GM12891 (cell line): Measurements from ENCODE around the gene PLCL1.

ENCODE experiments used
- DNase-seq: peaks from one replicate; pipeline ENCODE4 v3.0.0; 2011; ENCODE audit warnings: low spot score; ENCODE audit not compliant: insufficient read length
- FAIRE-seq: peaks from 2 replicates; lab custom pipeline; 2011; peaks lifted over from hg19 to GRCh38; lab: Jason Lieb, UNC
- PAX5 ChIP-seq: IDR thresholded peaks from 2 replicates; pipeline ENCODE4 v1.6.1; 2011; ENCODE audit warnings: low read length, moderate library complexity, mild to moderate bottlenecking; ENCODE audit not compliant: insufficient read depth, severe bottlenecking
- POLR2A ChIP-seq: IDR thresholded peaks from 2 replicates; pipeline ENCODE4 v1.6.1; 2011; ENCODE audit warnings: low read depth, low read length, control low read depth
- POLR2AphosphoS5 ChIP-seq: IDR thresholded peaks from 2 replicates; pipeline ENCODE4 v1.6.1; 2011; ENCODE audit warnings: low read depth, low read length, control low read depth
- POU2F2 ChIP-seq: IDR thresholded peaks from 2 replicates; pipeline ENCODE4 v1.6.1; 2011; ENCODE audit warnings: low read depth, mild to moderate bottlenecking, control low read depth, low read length, moderate library complexity
- SPI1 ChIP-seq: IDR thresholded peaks from 2 replicates; pipeline ENCODE4 v1.6.1; 2011; ENCODE audit warnings: low read depth, low read length, control low read depth
- TAF1 ChIP-seq: IDR thresholded peaks from 2 replicates; pipeline ENCODE4 v1.6.1; 2011; ENCODE audit warnings: low read depth, low read length, control low read depth

The PLCL1 gene

DNA sequence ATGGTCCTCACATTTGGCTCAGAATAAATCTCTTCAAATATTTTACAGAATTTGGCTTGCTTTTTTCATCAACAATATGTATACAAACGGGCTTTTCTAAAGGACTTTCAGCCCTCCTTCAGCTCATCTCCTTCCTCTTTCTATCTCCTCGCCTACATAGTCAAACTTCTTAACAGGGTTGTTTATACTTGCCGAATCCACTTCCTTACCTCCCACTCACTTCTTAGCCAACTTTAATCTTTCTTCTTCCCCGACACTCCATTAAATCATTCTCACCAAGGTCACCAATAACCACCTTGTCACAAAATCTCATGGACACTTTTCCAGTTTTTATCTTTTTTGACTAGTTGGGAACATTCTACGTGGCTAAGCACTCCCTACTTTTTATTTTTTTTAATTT, 325.2 kb downstream of the PLCL1 start:
- DNase-seq, result no peak
- TF ChIP-seq POLR2AphosphoS5, result no peak
- no peak for TF ChIP-seq POU2F2
- TF ChIP-seq SPI1, result no peak
- TF ChIP-seq TAF1, result no peak
- no peak for TF ChIP-seq POLR2A
- TF ChIP-seq PAX5, result no peak
- FAIRE-seq, result no peak

DNA sequence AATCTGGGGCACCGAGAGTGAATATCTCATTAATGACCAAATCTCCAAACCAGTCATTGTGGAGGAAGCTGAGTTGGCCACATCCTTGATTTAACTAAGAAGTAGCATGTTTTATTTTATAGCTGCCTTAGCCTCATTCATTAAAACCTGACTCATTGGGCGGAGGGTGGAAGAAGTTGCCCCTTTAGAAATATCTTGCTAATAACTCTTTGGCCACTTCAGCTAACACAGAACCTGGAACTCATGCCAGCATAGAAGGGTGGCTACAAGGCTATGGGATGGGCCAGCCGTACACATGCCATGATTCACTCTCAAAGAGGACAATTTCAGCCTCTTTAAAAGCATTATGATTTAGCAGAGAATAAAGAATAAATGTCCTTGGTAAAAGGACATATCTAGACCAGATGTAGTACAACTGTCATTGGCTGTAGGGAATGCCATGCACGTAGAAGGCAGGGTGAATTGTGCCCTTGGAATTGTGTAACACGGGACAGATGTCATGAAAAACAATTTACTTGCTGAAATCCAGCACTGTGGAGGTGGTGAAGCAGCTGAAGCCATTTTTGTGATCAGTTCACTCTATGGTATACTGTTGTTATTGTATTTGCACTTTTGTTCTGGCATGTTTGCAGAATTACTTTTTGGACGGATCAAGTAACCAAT, 330.0 kb downstream of the PLCL1 start:
- DNase-seq (no peak), FAIRE-seq (no peak)
- no peak for TF ChIP-seq POLR2A
- TF ChIP-seq POU2F2, result no peak
- TF ChIP-seq TAF1, result no peak
- TF ChIP-seq SPI1, result no peak
- no peak for TF ChIP-seq POLR2AphosphoS5
- TF ChIP-seq PAX5, result no peak

DNA sequence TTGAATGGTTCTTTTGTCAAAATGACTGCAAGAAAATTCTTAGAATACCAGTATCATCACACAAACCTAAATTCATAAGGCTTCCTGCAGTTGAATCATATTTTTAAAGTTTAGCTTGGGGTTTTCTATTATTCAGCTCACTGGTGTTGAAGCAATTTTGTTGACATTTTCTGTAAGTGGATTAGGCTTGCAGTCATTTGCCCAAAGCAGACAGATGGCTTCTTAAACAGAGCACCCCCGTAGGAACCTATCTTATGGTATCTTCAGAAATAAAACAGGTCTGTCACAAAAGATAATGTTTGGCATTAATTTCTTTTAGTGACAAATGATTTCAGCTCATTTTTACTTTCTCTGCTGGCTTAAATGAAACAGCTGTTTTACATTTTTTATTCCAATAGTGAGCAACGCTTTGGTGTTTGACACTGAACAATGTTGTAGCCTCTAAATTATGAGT, 331.1 kb downstream of the PLCL1 start:
- TF ChIP-seq POU2F2, result no peak
- no peak for TF ChIP-seq POLR2A
- TF ChIP-seq POLR2AphosphoS5, result no peak
- TF ChIP-seq TAF1, result no peak
- no peak for TF ChIP-seq SPI1
- TF ChIP-seq PAX5, result no peak

DNA sequence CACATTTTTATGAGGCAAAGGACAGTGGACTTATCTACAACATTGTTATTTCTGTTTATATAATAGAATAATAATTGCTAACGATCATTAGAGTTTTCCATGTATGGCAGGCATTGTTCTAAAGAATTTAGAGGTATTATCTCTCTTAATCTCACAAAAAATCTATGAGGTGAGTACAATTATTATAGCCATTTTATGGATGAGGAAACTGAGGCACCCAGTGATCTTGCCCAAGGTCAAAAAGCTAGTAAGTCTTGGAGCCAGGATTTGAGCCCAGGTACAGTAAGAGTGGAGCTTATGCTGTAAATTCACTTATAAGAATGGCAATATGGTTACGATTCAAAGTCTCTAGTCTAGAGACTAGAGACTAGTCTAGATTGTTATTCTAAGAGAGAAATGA, 331.7 kb downstream of the PLCL1 start:
- FAIRE-seq (no peak), DNase-seq (no peak)
- TF ChIP-seq SPI1 (no peak), POU2F2 (no peak), POLR2AphosphoS5 (no peak), POLR2A (no peak), PAX5 (no peak), TAF1 (no peak)

More for the DNA sequence above, 331.1 kb downstream of the PLCL1 start:
- FAIRE-seq (no peak), DNase-seq (no peak)

DNA sequence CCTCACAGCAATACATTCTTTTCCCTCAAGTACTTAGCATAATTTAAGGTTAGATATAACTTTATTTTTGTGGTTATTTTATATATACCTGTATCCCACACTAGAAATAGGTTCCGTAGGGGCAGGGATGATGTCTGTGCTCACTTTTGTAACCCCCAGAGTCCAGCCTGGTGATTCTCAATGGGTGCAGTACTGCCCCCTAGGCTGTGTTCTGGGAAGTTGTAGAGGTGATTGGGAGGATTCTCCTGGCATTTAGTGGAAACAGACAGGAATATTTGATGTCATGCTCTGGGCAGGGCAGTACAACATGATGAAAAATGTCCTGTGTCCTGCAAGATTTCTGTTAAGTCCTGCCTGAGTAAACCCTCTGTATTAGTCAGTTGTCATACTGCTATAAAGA, 333.3 kb downstream of the PLCL1 start:
- DNase-seq (no peak), FAIRE-seq (no peak)
- TF ChIP-seq POLR2A (no peak), PAX5 (no peak), POU2F2 (no peak), POLR2AphosphoS5 (no peak), TAF1 (no peak), SPI1 (no peak)

DNA sequence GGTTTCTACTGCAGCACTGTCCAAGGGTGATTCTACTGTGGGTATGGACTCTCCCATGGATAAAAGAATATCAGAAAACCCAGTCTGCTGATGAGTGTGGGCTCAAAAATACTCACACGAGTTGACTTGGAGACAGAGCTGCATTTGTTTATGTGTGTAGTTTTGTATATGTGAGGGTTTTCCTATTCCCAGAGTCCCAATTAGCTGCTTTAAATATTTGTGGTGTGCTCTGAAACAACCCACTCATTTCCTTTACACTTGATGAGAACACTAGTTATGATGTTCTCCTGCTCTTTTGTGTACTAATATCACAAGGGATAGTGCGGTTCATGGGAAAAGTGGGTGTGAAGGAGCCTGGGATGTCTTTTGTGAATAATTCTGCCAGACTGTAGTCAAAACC, 337.3 kb downstream of the PLCL1 start:
- no peak for DNase-seq
- TF ChIP-seq SPI1, result no peak
- no peak for TF ChIP-seq PAX5
- TF ChIP-seq POLR2AphosphoS5, result no peak
- FAIRE-seq, result no peak

DNA sequence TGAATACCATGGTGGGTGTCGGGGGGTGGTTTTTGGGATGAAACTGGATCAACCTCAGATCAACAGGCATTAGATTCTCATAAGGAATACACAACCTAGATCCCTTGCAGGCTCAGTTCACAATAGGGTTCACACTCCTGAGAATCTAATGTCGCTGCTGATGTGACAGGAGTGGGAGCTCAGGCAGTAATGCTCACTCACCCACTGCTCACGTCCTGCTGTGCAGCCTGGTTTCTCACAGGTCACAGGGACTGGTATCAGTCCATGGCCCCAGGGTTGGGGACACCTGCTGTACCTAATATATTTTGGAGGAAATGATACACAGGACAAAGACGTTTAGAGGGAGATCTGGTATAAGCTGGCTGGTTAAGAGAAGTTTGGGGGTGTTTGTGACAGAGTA, 338.8 kb downstream of the PLCL1 start:
- TF ChIP-seq POLR2A (no peak), TAF1 (no peak), POU2F2 (no peak), SPI1 (no peak), PAX5 (no peak), POLR2AphosphoS5 (no peak)
- no peak for DNase-seq
- FAIRE-seq, result no peak

DNA sequence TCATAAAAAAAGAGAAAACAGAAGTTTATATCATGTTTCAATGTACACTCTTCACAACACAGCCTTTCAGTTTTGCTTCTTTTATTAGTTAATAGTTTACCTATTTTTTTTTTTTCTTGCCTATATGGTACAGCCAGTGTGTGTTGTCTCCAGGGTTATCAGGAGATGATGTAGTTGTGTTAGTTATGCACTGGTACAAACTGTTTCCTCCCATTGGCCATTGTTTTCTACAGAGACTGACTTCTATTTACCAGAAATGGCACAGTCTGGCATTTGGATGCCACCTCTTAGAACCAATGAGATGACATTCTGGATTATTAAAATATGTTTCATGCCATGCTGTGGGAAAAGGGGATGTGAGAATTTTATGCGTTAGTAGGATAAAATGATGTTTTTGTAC, 339.4 kb downstream of the PLCL1 start:
- DNase-seq, result no peak
- TF ChIP-seq TAF1, result no peak
- no peak for TF ChIP-seq POU2F2
- TF ChIP-seq PAX5, result no peak
- no peak for TF ChIP-seq POLR2A
- no peak for TF ChIP-seq SPI1
- TF ChIP-seq POLR2AphosphoS5, result no peak
- FAIRE-seq, result no peak

DNA sequence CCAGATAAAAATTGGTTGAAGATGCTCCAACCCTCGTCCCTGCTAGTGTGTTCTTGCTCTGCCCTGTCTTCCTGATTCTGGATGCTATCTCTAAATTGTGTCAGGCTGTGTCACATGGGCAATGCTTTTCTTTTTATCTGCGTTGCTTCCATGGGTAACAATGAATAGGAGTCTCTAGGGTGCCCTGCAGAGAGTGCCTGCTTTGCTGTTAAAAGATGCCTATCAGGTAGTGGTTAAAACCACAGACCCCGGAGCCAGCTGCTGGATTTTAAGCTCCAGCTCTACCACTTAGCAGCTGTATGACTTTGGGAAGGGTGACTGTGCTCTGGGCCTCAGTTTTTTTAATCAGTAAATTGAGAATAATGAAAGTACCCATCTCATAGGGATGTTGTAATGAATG, 340.3 kb downstream of the PLCL1 start:
- DNase-seq (no peak), FAIRE-seq (no peak)
- TF ChIP-seq POU2F2, result no peak
- no peak for TF ChIP-seq POLR2AphosphoS5
- no peak for TF ChIP-seq SPI1
- no peak for TF ChIP-seq POLR2A
- TF ChIP-seq PAX5, result no peak
- no peak for TF ChIP-seq TAF1

DNA sequence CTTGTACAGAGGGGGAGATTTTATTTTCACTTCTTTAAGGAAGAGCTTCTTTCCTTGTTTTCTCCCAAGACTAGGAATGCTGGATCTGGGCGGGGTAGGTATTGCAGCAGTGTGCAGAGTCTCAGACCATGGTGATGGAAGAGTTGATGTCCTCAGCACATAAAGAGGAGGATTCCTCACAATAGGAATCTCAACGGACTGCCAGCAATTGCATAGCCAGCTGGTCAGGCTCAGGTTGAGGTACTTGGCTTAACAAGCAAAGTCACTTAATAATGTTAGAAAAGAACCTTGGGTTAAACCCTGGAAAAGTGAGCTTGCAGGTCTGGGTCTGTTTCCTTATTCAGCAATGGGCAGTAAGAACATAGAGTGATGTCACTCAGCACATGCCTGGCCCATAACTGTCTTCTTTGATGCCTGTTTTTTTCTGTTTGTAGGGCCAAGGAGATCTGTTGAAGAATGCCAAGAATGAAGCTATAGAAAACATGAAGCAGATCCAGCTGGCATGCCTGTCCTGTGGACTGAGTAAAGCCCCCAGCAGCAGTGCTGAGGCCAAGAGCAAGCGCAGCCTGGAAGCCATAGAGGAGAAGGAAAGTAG, 342.1 kb downstream of the PLCL1 start:
- FAIRE-seq, result no peak
- no peak for DNase-seq
- TF ChIP-seq POU2F2 (no peak), POLR2A (no peak), TAF1 (no peak)
